Left lung (tissue), 10 donors: ENCODE results near the gene UGT1A5. TPM values are rescaled to one million over a fixed set of nuclear protein-coding genes. Genes with fewer than 3 reads are reported as not detected.

Experiments used
- ATAC-seq: fragments of 200-7000 bp; cut with Tn5 transposase; one replicate; pipeline ENCODE4 v1.9.1; 2020; ENCODE audit warnings: moderate library complexity
- DNase-seq, 4 donors: peaks; one replicate each; pipeline ENCODE4 v3.0.0-alpha.2; 2013 to 2020
- H3K27ac ChIP-seq, 2 donors: fragments of 200-600 bp; sonication (generic) in 1 of 2; one replicate each; pipeline versions ENCODE4 v1.5.0 to v1.8.0; 2020 to 2021
- H3K27me3 ChIP-seq, 2 donors: fragments of 200-600 bp; sonication (generic) in 1 of 2; one replicate each; pipeline versions ENCODE4 v1.5.0 to v1.8.0; 2020 to 2021
- H3K36me3 ChIP-seq, 2 donors: fragments of 200-600 bp; sonication (generic) in 1 of 2; one replicate each; pipeline versions ENCODE4 v1.5.0 to v1.8.0; 2020 to 2021
- H3K4me1 ChIP-seq, 2 donors: fragments of 200-600 bp; one replicate each; pipeline ENCODE4 v1.8.0; 2021
- H3K4me3 ChIP-seq, 2 donors: fragments of 200-600 bp; sonication (generic) in 1 of 2; one replicate each; pipeline versions ENCODE4 v1.5.0 to v1.8.0; 2020 to 2021; ENCODE audit warnings: mild to moderate bottlenecking in 1 of 2
- H3K9me3 ChIP-seq, 2 donors: fragments of 200-600 bp; sonication (generic) in 1 of 2; one replicate each; pipeline versions ENCODE4 v1.5.0 to v1.8.0; 2020 to 2021
- CTCF ChIP-seq, 2 donors: fragments of 200-600 bp; sonication (generic) in 1 of 2; IDR thresholded peaks; one replicate each; pipeline versions ENCODE4 v1.5.0 to v1.8.0; 2021; ENCODE audit warnings: antibody characterized with exemption in 2 of 2
- intact Hi-C, 2 donors: fragments of 100-400 bp; cut with DNase I; formaldehyde crosslinking; loops; one replicate each; pipeline versions ENCODE4 v1.11.2 to v1.14.2; 2022
- polyA plus RNA-seq, 6 donors: library from polyadenylated mRNA; unstranded; fragments of 120-200 nt; gene quantifications; one replicate each; pipeline ENCODE4 v1.2.1, GENCODE V29; 2013; ENCODE audit not compliant: insufficient read length in 6 of 6
- total RNA-seq, 2 donors: library from RNA; stranded (reverse); fragmentation: NEBNext Ultra II Directional; extraction: Animal tissue kit (Norgen Biotek cat#: 25700); gene quantifications; one replicate each; pipeline ENCODE4 v1.2.1, GENCODE V29; 2021
- donor health status: DM: no; HTN: yes; CAD: no.
- donor health status: DM: no; HTN: no; CAD: no.

The UGT1A5 gene
- total and polyA plus RNA-seq, 8 donors, result 0.10 TPM; not detected in 7

DNA sequence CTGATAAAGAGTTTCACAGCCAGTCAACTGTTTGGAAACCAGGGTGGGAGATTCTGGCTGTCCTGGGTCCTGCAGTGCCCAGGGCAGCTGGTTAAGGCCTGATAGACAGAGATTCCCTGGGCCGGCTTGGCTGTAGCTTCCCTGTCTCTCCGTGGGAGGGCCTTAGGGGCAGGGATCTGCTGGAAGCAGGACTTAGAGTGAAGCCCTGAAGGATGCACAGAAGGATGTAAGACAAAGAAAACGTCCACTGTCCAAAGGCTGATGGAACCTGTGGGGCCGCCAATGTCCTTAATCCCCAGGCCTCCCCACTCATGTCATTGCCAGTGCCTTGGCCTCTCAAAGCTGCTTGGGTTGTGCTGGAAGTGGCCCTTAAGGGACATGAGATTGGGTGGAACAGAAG, 98.4 kb downstream of the UGT1A5 start:
- Histone ChIP-seq H3K4me3 (no peak overlapping the region), H3K9me3 (peaks cover 0 to 4% of the 10 kb centered on the region in 2 donors), H3K4me1 (no peaks in the 10 kb centered on the region), H3K27me3 (peaks cover 0 to 26% of the 10 kb centered on the region in 2 donors), H3K27ac (no peak overlapping the region), H3K36me3 (no peaks in the 10 kb centered on the region)
- DNase-seq, result peak in 2 of 4 donors; percentile 7 to 14
- TF ChIP-seq CTCF (IDR thresholded peaks at IDR 0.05), result no peak
- no peak for ATAC-seq
- intact Hi-C loops, result no loop called here

GRCh38 chr2:233811732-233812131, 99.0 kb downstream of the UGT1A5 start:
- Histone ChIP-seq H3K36me3 (no peaks in the 10 kb centered on the region), H3K4me3 (no peak overlapping the region), H3K27ac (no peak overlapping the region), H3K27me3 (peaks cover 0 to 26% of the 10 kb centered on the region in 2 donors), H3K9me3 (peaks cover 0 to 4% of the 10 kb centered on the region in 2 donors), H3K4me1 (no peaks in the 10 kb centered on the region)
- intact Hi-C loops, result no loop called here
- TF ChIP-seq CTCF (IDR thresholded peaks at IDR 0.05), result no peak
- no peak for ATAC-seq
- DNase-seq, result peak in 2 of 4 donors; percentile 25 to 50

DNA sequence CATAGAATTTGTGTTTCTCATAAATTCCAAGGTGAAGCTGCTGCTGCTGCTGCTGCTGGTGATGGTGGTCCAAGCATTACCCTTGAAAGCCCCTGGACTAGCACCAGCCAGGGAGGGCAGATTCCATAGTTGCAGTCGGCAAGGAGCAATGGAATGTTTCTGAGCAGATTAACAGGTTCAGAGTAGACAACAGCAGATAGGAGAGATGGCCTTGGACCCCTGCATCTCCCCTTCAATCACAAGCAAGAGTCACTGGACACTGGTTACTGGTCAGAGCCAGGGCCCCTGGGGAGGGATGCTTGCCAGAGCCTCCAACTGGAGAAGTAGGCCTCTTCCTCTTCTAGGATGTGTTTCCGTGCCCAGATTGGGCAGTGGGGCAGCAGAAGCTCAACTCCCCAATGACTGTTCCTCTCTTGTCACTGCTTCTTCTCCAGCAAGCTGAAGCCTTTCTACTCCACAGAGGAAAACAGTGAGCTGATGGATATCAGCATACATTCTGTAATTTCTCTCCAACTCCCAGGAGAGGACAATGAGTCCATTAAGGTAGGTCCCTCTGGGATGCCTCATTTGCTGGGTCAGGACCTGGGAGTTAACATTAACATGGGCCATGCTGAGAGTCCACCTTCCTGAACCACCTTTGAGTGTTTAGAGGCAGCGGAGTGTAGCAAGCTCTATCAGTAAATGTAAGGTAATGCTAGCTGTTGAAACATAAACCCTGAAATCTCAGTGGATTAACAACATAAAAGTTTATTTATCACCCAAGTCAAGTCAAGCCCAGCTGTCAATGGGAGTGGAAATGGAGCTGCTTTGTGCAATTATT, 100.7 kb downstream of the UGT1A5 start:
- no peak for TF ChIP-seq CTCF (IDR thresholded peaks at IDR 0.05)
- Histone ChIP-seq H3K4me3 (no peak overlapping the region), H3K36me3 (no peaks in the 10 kb centered on the region), H3K9me3 (peaks cover 0 to 4% of the 10 kb centered on the region in 2 donors), H3K27me3 (peaks cover 0 to 17% of the 10 kb centered on the region in 2 donors), H3K27ac (no peak overlapping the region), H3K4me1 (no peaks in the 10 kb centered on the region)
- ATAC-seq (no peak), DNase-seq (peak in 1 of 4 donors; percentile 7)
- intact Hi-C loops, result no loop called here

- no peak for TF ChIP-seq CTCF (IDR thresholded peaks at IDR 0.05)
- H3K27ac ChIP-seq, result no peak overlapping the region
- ATAC-seq (no peak), DNase-seq (peak in 1 of 4 donors; percentile 7)
- intact Hi-C loops, result no loop called here
- no peak overlapping the region for H3K4me3 ChIP-seq
- peaks cover 0 to 4% of the 10 kb centered on the region in 2 donors for H3K9me3 ChIP-seq
- H3K27me3 ChIP-seq, result peaks cover 0 to 9% of the 10 kb centered on the region in 2 donors
- no peaks in the 10 kb centered on the region for H3K36me3 ChIP-seq
- H3K4me1 ChIP-seq, result no peaks in the 10 kb centered on the region
These were observed 101.5 kb downstream of the UGT1A5 start for GRCh38 chr2:233814056-233814835.

DNA sequence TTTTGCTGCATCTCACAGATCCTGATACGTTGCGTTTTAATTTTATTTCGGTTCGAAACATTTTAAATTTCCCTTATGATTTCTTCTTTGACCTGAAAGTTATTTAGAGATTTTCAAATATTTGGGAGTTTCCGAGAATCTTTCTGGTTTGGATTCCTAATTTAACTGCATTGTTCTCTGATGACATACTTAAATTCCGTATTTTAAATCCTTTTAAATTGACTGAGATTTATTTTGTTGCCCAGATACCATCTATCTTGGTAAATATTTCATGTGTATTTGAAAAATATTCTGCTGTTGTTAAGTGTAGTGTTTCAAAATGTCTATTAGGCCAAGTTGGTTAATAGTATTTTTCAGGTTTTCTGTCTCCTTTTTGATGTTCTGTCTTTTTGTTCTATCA, 103.2 kb downstream of the UGT1A5 start:
- Histone ChIP-seq H3K27me3 (peaks cover 0 to 2% of the 10 kb centered on the region in 2 donors), H3K36me3 (no peaks in the 10 kb centered on the region), H3K27ac (no peak overlapping the region), H3K4me3 (no peak overlapping the region), H3K4me1 (no peaks in the 10 kb centered on the region), H3K9me3 (peaks cover 0 to 4% of the 10 kb centered on the region in 2 donors)
- intact Hi-C loops, result no loop called here
- DNase-seq, result no peak
- no peak for ATAC-seq
- TF ChIP-seq CTCF (IDR thresholded peaks at IDR 0.05), result no peak
